Motor neuron (in vitro differentiated cells): ENCODE results near the gene SEMA4A. TPM values are rescaled to one million over a fixed set of nuclear protein-coding genes. Genes with fewer than 3 reads are reported as not detected.
"Not testable (repeated sequence)": the region's sequence is repeated elsewhere in the genome, so short reads cannot be mapped to it uniquely, and the experiment has no call there.

Experiments
- ATAC-seq, 8 experiments: fragments of 200-7000 bp; cut with Tn5 transposase; replicated peaks in 6 of 8; 2 replicates each; pipeline ENCODE4 v1.8.0; 2021; ENCODE audit warnings: mild to moderate bottlenecking in 8 of 8, moderate library complexity in 8 of 8
- H3K27ac ChIP-seq, 2 donors: fragments of 250-450 bp; sonication (Bioruptor Pico); 2 replicates each; pipeline ENCODE4 v1.9.0; 2021; ENCODE audit warnings: antibody characterized with exemption in 2 of 2, mild to moderate bottlenecking in 2 of 2, moderate library complexity in 1 of 2
- H3K4me1 ChIP-seq, 2 donors: fragments of 250-450 bp; sonication (Bioruptor Pico); replicated peaks in 1 of 2; 2 replicates each; pipeline ENCODE4 v1.6.1; 2021; ENCODE audit warnings: antibody characterized with exemption in 2 of 2, mild to moderate bottlenecking in 2 of 2, moderate library complexity in 1 of 2
- H3K4me3 ChIP-seq, 5 donors: fragments of 250-450 bp; sonication (Bioruptor Pico); 2 replicates each; pipeline ENCODE4 v1.9.0; 2021; ENCODE audit warnings: antibody characterized with exemption in 5 of 5, mild to moderate bottlenecking in 5 of 5, moderate library complexity in 4 of 5
- WGBS, 10 experiments: fragments of 450-650 bp; shearing (Covaris generic); methylation state at CpG; one replicate each; pipeline ENCODE4 v1.0.0; 2022; 5-methylcytosine and 5-hydroxymethylcytosine counted together
- in situ Hi-C, 9 experiments: fragments of 400-800 bp; cut with MboI; loops; one replicate each; pipeline ENCODE4 v1.15.0; 2021; ENCODE audit warnings: low sequenced_read_pairs in 9 of 9, low pct_unique_long_range_greater_than_20kb in 2 of 9; ENCODE audit not compliant: unreplicated experiment in 9 of 9
- total RNA-seq, 8 experiments: library from RNA; unstranded; fragments of 300-600 nt; gene quantifications; 2 replicates each; pipeline versions ENCODE4 v1.2.3 to v1.2.4, GENCODE V29; 2022

SEMA4A gene
- total RNA-seq, 8 experiments from 2014 or later: 0.85 to 6.1 (median 2.7) TPM

- 0 to 68% (median 39%) methylated on average over 4 to 14 of the region's 14 CpGs; no CpG with 5 or more reads in 2 of the 10 experiments for WGBS, 10 experiments
- in situ Hi-C loops: no loop called here
- Histone ChIP-seq H3K4me1 (peaks cover 15 to 45% of the 10 kb centered on the region in 2 donors), H3K27ac (peak overlapping the region in 1 of 2 donors; percentile 65), H3K4me3 (no peak overlapping the region)
- peak in 2 of 8 experiments; percentile 0 to 2 for ATAC-seq
Measured at GRCh38 chr1:156122519-156123355, 30.6 kb upstream of the SEMA4A start.

- peak; percentile 31 to 79 (median 67) for ATAC-seq
- in situ Hi-C loops: no loop called here
- Histone ChIP-seq H3K4me1 (peaks cover 15 to 48% of the 10 kb centered on the region in 2 donors), H3K27ac (peak overlapping the region; percentile 6 to 65), H3K4me3 (no peak overlapping the region)
- 0 to 80% (median 20%) methylated on average over 1 to 12 of the region's 14 CpGs; no CpG with 5 or more reads in 3 of the 10 experiments for WGBS, 10 experiments
Measured at GRCh38 chr1:156123356-156124196, 29.8 kb upstream of the SEMA4A start.

DNA sequence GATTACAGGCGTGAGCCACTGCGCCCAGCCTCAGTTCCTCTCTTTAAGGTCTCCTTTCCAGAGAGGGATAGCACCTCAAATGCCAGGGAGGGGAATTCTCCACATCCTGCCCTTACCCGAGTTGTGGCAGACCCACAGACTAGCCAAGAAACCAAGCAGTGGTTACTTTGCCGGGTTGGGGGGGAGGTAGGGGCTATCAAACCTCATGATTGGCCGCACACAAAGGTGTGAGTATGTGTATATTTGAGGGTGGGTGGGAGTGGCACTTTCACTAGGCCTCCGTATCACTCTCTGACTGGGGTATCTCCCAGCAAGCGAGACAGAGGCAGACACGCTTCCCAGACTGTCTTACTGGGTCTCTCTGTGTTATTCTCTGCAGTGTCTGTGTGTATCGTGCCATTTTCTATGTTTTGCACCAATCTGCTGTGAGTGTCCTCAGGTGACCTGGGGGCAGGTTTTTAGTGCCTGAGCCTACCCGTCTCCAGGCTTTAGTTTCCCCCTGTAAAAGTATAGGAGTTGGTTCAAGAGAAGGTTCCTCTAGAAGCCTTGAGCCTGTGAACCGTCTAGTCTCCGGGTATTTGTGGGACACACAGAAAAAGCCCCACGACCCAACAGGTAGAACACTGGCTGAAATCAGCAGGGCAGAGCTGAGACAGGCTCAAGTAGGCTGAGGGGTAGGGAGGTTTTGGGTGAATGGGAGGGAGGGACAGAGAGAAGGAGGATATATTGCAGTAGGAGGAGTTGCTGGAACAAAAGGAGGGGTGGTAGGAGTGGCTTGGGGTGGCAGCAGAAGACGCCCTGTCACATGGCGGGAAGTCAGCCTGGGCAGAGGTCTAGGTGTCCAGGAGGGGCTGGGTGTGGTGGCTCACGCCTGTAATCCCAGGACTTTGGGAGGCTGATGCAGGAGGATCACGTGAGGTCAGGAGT is 28.6 kb upstream of the SEMA4A start:
- 0 to 100% (median 84%) methylated on average over 1 to 11 of the region's 17 CpGs; no CpG with 5 or more reads in 2 of the 10 experiments for WGBS, 10 experiments
- peaks cover 23 to 54% of the 10 kb centered on the region in 2 donors for H3K4me1 ChIP-seq
- no peak overlapping the region for H3K4me3 ChIP-seq
- in situ Hi-C loops: loop anchor here in 1 of 9 experiments (25.0 kb wide), 1 partner anchor 112 kb away; the partner anchor contains the start of genes BGLAP and PAQR6
- peak overlapping the region in 1 of 2 donors; percentile 65 for H3K27ac ChIP-seq
- ATAC-seq: peak in 2 of 8 experiments; percentile 5

DNA sequence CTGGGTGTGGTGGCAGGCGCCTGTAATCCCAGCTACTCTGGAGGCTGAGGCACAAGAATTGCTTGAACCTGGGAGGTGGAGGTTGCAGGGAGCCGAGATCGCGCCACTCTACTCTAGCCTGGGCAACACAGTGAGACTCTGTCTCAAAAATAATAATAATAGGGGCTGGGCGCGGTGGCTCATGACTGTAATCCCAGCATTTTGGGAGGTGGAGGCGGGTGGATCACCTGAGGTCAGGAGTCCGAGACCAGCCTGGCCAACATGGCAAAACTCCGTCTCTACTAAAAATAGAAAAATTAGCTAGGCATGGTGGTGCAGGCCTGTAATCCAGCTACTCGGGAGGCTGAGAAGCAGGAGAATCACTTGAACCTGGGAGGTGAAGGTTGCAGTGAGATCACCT is 27.8 kb upstream of the SEMA4A start:
- not testable (repeated sequence) for ATAC-seq, H3K4me3 ChIP-seq, H3K27ac ChIP-seq
- in situ Hi-C loops: loop anchor here in 1 of 9 experiments (25.0 kb wide), 1 partner anchor 112 kb away; the partner anchor contains the start of genes BGLAP and PAQR6
- 12 to 100% (median 87%) methylated on average over 2 to 7 of the region's 10 CpGs; no CpG with 5 or more reads in 2 of the 10 experiments for WGBS, 10 experiments
- H3K4me1 ChIP-seq: peaks cover 26 to 58% of the 10 kb centered on the region in 2 donors

DNA sequence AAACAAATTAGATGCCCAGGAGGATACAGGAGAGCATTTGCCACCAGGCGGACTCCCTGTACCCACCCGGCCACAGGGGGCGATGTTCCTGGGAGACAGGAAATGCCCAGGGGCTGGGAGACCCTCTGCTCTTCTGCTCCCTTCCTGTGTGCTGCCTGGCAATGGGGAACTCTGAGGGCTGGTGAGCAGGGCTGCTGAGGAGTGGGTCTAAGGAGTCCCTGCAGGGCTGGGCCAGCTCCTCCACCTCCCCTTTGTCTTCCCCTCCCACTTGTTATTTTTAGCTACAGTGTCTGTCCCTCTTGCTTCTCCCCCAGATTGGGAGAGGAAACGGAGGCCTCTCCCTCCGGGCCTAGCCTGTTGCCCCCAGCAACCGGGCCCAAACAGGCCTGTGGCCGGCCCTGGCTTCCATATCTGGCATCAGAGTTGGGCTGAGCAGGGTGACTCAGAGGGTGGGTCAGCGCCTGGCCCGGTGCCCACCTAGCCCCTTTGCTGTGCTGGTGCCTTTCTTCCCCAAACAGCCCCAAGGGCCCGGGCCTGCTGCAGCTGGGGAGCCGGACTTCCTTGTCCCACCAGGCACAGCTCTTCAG is 27.2 kb upstream of the SEMA4A start:
- ATAC-seq: peak; percentile 27 to 70 (median 66)
- no peak overlapping the region for H3K4me3 ChIP-seq
- WGBS, 10 experiments: 0 to 100% (median 48%) methylated on average over 1 to 6 of the region's 11 CpGs; no CpG with 5 or more reads in 2 of the 10 experiments
- peaks cover 26 to 58% of the 10 kb centered on the region in 2 donors for H3K4me1 ChIP-seq
- H3K27ac ChIP-seq: peak overlapping the region in 1 of 2 donors; percentile 2
- in situ Hi-C loops: loop anchor here in 1 of 9 experiments (25.0 kb wide), 1 partner anchor 111 kb away; the partner anchor contains the start of genes BGLAP and PAQR6

- H3K27ac ChIP-seq: peak overlapping the region in 1 of 2 donors; percentile 2
- peaks cover 26 to 57% of the 10 kb centered on the region in 2 donors for H3K4me1 ChIP-seq
- no peak overlapping the region for H3K4me3 ChIP-seq
- WGBS, 10 experiments: 0 to 100% (median 30%) methylated on average over 1 to 7 of the region's 15 CpGs; no CpG with 5 or more reads in 2 of the 10 experiments
- in situ Hi-C loops: loop anchor here in 1 of 9 experiments (25.0 kb wide), 1 partner anchor 110 kb away; the partner anchor contains the start of genes BGLAP and PAQR6
- peak in 4 of 8 experiments; percentile 0 to 1 (median 0) for ATAC-seq
Measured at GRCh38 chr1:156126630-156127534, 26.5 kb upstream of the SEMA4A start.

DNA sequence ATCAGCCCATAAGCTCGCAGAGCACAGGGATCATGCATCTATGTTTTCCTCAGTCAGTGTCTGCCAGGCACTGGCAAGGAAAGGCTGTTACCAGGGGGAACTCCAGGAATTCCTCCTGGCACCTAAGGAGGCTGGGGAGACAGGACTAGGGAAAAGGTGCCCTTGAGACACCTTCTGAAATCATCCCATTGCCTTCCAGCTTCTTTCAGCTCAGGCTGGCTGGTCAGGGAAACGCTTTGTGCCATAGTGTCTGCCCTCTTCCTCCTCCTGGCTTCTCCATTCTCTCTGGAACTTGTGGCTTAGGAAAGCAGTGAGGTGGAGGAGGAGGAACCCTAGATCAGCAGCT is 25.1 kb upstream of the SEMA4A start:
- Histone ChIP-seq H3K4me1 (peaks cover 21 to 43% of the 10 kb centered on the region in 2 donors), H3K27ac (no peak overlapping the region), H3K4me3 (no peak overlapping the region)
- in situ Hi-C loops: loop anchor here in 1 of 9 experiments (25.0 kb wide), 1 partner anchor 109 kb away; the partner anchor contains the start of genes BGLAP and PAQR6
- 67 to 94% (median 85%) methylated on average over 1 to 2 of the region's 2 CpGs; no CpG with 5 or more reads in 5 of the 10 experiments for WGBS, 10 experiments
- no peak for ATAC-seq

DNA sequence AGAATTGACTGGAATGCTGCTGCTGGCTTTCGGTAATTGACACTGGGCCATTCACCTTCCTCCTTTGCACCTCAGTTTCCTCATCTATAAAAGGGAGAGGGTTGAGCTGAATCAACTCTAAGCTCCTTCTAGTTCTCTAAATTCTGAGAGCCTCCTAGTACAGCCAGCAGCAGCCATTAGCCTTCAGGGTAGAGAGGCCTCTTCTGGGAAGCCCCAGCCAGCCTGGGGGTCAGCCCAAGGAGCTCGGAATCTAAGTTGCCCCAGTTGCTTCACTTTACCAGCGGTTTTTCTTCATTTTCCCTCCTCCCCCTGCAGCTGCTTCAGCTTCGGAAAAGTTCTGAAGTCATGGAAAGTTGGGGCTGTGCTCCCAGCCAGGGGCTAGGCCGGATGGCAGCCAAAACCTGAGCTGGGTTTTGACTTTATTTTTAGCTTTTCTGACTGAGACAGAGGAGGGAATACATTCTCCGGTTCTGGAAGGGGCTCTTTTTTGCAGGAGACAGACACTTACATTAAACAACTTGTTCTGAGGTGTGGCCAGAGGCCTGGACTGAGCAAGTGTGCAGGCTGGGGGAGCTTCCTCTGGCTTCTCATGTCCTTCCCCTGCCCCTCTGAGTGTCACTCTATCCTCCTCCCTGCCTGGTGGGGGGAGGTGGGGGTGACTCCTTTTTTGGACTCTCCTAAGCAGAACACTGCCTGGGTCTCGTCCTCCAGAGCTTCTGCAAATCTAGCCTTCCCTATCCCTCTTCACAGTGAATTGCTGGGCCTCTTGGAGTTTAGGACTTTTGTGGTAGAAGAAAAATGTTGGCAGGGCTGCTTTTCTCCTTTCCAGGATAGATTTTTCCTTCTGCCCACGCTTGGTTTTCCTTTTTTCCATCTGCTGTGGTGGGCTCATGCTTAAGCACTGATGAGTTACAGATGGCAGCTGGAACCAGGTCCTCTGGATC is 24.5 kb upstream of the SEMA4A start:
- ATAC-seq: no peak

GRCh38 chr1:156129687-156130577 is 23.5 kb upstream of the SEMA4A start:
- peaks cover 18 to 31% of the 10 kb centered on the region in 2 donors for H3K4me1 ChIP-seq
- 0 to 88% (median 43%) methylated on average over 1 to 6 of the region's 7 CpGs; no CpG with 5 or more reads in 2 of the 10 experiments for WGBS, 10 experiments
- peak overlapping the region; percentile 16 to 35 for H3K27ac ChIP-seq
- H3K4me3 ChIP-seq: no peak overlapping the region
- in situ Hi-C loops: loop anchor here in 3 of 9 experiments (5.0 to 25.0 kb wide), 3 partner anchors 33 to 107 kb away; partner anchors contain the start of genes BGLAP (in 1 of the 3) and PAQR6 (in 1 of the 3)
- peak; percentile 43 to 87 (median 82) for ATAC-seq

More for the DNA sequence above, 24.5 kb upstream of the SEMA4A start:
- Histone ChIP-seq H3K4me1 (peaks cover 18 to 36% of the 10 kb centered on the region in 2 donors), H3K4me3 (no peak overlapping the region), H3K27ac (no peak overlapping the region)
- 0 to 77% (median 67%) methylated on average over 1 to 7 of the region's 8 CpGs; no CpG with 5 or more reads in 1 of the 10 experiments for WGBS, 10 experiments
- in situ Hi-C loops: loop anchor here in 1 of 9 experiments (25.0 kb wide), 1 partner anchor 108 kb away; the partner anchor contains the start of genes BGLAP and PAQR6
